ENCODE data around the gene PROCR.

DNA sequence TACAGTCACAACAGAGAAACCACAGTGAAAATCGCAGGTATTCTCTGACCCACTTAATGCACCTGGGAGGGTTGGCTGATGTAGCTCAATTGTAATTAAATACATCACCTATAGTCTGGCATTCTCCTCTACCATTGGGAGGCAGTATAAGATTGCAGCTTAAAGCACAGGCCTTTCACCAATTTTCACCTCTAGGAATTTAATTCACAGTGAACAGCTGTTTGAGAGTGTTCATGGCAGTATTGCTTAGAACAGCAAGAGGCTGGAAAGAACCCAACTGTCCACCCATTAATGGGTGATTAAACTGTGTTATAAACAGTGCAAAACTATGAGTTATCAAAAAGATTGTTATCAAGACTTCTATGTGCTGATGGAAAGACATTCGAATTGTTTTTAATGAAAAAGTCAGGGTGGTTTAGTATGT is 26.7 kb upstream of the PROCR start:
- TF ChIP-seq POLR2A (IDR thresholded peaks at IDR 0.05) (no peak), POLR2AphosphoS5 (IDR thresholded peaks at IDR 0.05) (peak in 1 of 3 donors; percentile 16)
- TF ChIP-seq, protein P1, sequence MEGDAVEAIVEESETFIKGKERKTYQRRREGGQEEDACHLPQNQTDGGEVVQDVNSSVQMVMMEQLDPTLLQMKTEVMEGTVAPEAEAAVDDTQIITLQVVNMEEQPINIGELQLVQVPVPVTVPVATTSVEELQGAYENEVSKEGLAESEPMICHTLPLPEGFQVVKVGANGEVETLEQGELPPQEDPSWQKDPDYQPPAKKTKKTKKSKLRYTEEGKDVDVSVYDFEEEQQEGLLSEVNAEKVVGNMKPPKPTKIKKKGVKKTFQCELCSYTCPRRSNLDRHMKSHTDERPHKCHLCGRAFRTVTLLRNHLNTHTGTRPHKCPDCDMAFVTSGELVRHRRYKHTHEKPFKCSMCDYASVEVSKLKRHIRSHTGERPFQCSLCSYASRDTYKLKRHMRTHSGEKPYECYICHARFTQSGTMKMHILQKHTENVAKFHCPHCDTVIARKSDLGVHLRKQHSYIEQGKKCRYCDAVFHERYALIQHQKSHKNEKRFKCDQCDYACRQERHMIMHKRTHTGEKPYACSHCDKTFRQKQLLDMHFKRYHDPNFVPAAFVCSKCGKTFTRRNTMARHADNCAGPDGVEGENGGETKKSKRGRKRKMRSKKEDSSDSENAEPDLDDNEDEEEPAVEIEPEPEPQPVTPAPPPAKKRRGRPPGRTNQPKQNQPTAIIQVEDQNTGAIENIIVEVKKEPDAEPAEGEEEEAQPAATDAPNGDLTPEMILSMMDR (IDR thresholded peaks at IDR 0.05) = peak; percentile 42 to 87 (median 46)

Measured in transverse colon (tissue), 4 donors.